ENCODE measurements around the gene APRT. TPM values are rescaled to one million over a fixed set of nuclear protein-coding genes. Genes with fewer than 3 reads are reported as not detected.

The APRT gene
- total and polyA plus RNA-seq, 10 of the 15 experiments (the other 5 are each of a cell fraction or from before 2014, with no cell fraction given) = 30.6 to 495 (median 166) TPM

GRCh38 chr16:88796278-88796677 is 15.4 kb downstream of the APRT start:
- Histone ChIP-seq H3K79me2 (ENCODE audit: control insufficient read depth, insufficient read depth, low read length) (no peaks in the 10 kb centered on the region), H3K9ac (ENCODE audit: control insufficient read depth, insufficient read depth, low read length) (no peak overlapping the region), H3K4me3 (no peak overlapping the region), H3K9me3 (replicated peaks; ENCODE audit: control insufficient read depth, insufficient read depth, low read length) (no peaks in the 10 kb centered on the region), H3K4me2 (ENCODE audit: control insufficient read depth, insufficient read depth) (no peak overlapping the region), H3K4me1 (ENCODE audit: control insufficient read depth, insufficient read depth, low read length) (peaks cover 13% of the 10 kb centered on the region), H2AFZ (ENCODE audit: control insufficient read depth, low read depth, low read length) (no peak overlapping the region), H4K20me1 (ENCODE audit: control insufficient read depth, insufficient read depth) (no peaks in the 10 kb centered on the region), H3K27me3 (replicated peaks in 1 of 2; ENCODE audit: control insufficient read depth in 2 of 2, insufficient read depth in 2 of 2, low read length in 1 of 2) (no peaks in the 10 kb centered on the region), H3K27ac (ENCODE audit: control insufficient read depth, insufficient read depth) (no peak overlapping the region), H3K36me3 (ENCODE audit: control insufficient read depth in 2 of 2, insufficient read depth in 2 of 2, low read length in 1 of 2) (no peaks in the 10 kb centered on the region; a peak in 1 of 4 replicates)
- POLR2A ChIA-PET = interaction anchor here (1.1 kb wide), 1 partner anchor 11 kb away, joined by 3 read pairs; the partner anchor contains the start of gene PIEZO1
- SMC1A ChIA-PET (ENCODE audit: uncharacterized antibody, unreplicated experiment) = interaction anchor here (1.1 kb wide), 1 partner anchor 411 kb away, joined by 3 read pairs; no protein-coding TSS in a partner anchor
- intact Hi-C loops (cut with micrococcal nuclease; ENCODE audit: unreplicated experiment) = no loop called here
- FAIRE-seq (no peak), ATAC-seq (no peak), DNase-seq (ENCODE audit: low read depth, low spot score) (no peak)
- CTCF ChIA-PET = interaction anchor here (0.7 to 2.1 kb wide), 4 partner anchors 12 to 59 kb away, joined by 3 to 7 read pairs (median 4); partner anchors contain the start of gene APRT
- in situ Hi-C loops (cut with MboI) = no loop called here
- 75% methylated on average over 4 of the region's 4 CpGs for WGBS (ENCODE audit: insufficient coverage, insufficient replicate concordance, low lambda C conversion rate, missing lambda C conversion rate)
- BruUV-seq (replicated peaks) = no TSS peak
- RAD21 ChIA-PET (ENCODE audit: unreplicated experiment) = interaction anchor here (1.6 kb wide), 1 partner anchor 14 kb away, joined by 3 read pairs; no protein-coding TSS in a partner anchor
- TF ChIP-seq HDAC6 (IDR thresholded peaks at IDR 0.05; ENCODE audit: unreplicated experiment) (no peak), ZSCAN29 (IDR thresholded peaks at IDR 0.05) (no peak), MEF2B (IDR thresholded peaks at IDR 0.05; ENCODE audit: partially characterized antibody, poor library complexity, severe bottlenecking) (no peak), ZNF384 (IDR thresholded peaks at IDR 0.05; ENCODE audit: borderline replicate concordance, low read depth, low read length) (no peak), DPF2 (IDR thresholded peaks at IDR 0.05) (no peak), FOXM1 (IDR thresholded peaks at IDR 0.05; ENCODE audit: low read depth, low read length) (no peak), TCF7 (IDR thresholded peaks at IDR 0.05; ENCODE audit: borderline replicate concordance) (no peak), PAX8 (IDR thresholded peaks at IDR 0.05) (no peak), STAT1 (conservative IDR thresholded peaks at IDR 0.05) (no peak), TCF12 (IDR thresholded peaks at IDR 0.05; ENCODE audit: low read depth, low read length) (no peak), RFX5 (IDR thresholded peaks at IDR 0.05; ENCODE audit: low read depth, low read length) (no peak), SUZ12 (IDR thresholded peaks at IDR 0.05; ENCODE audit: unreplicated experiment) (no peak), MYB (IDR thresholded peaks at IDR 0.05; ENCODE audit: borderline replicate concordance, low read depth, low read length) (no peak), ZNF217 (IDR thresholded peaks at IDR 0.05) (no peak), CREB1 (IDR thresholded peaks at IDR 0.05; ENCODE audit: low read depth) (no peak), ESRRA (IDR thresholded peaks at IDR 0.05; ENCODE audit: low read length) (no peak)
- TF ChIP-seq, protein P1, sequence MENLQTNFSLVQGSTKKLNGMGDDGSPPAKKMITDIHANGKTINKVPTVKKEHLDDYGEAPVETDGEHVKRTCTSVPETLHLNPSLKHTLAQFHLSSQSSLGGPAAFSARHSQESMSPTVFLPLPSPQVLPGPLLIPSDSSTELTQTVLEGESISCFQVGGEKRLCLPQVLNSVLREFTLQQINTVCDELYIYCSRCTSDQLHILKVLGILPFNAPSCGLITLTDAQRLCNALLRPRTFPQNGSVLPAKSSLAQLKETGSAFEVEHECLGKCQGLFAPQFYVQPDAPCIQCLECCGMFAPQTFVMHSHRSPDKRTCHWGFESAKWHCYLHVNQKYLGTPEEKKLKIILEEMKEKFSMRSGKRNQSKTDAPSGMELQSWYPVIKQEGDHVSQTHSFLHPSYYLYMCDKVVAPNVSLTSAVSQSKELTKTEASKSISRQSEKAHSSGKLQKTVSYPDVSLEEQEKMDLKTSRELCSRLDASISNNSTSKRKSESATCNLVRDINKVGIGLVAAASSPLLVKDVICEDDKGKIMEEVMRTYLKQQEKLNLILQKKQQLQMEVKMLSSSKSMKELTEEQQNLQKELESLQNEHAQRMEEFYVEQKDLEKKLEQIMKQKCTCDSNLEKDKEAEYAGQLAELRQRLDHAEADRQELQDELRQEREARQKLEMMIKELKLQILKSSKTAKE (IDR thresholded peaks at IDR 0.05; ENCODE audit: low read depth, poor library complexity, severe bottlenecking) = no peak

All from GM12878 (cell line).